Measurements from ENCODE around the gene GORASP1.

GORASP1 gene

DNA sequence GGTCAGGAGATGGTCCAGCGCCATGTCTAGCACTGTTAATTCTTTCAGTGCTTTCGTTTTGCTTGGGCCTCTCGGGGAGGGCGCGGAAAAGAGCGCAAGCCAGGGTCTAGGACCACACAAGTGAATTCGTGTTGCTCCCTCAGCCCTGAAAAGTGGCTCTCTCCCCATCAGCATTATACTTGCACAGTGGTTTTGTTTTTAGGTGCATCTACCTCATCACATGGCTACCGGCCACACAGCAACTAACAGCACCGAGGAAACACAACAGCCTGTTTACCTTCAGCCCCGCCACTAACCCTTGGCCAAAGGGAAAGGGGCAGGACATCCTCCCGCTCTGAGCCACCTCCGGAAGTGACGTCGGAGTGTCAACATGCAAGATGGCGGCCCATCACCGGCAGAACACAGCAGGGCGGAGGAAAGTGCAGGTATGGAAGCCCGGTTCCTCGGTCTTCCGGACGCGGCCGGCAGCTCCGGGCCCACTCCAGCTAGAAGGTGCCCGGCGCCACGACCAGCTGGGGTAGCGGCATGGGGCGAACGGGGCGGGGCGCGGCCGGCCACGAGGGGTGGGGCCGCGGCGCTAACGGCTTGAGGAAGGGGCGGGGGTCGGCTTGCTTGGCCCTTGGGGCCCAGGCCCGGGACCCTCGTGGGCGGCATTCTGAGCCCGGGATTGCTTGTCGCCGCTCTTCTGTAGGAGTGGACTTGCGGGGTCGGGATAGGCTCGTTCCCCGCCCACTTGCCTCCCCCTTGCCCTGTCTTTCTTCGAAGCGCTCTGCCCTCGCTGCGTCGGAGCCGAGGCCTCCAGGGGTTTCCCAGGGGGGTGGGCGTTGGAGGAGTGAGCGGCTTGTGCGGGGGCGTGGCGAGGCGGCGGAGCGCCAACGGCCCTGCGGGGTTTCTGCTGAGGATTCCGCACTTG lies 55.5 kb downstream of the GORASP1 start, which contains the start of the genes SCN11A and WDR48 (continued):
- TF ChIP-seq, protein P1, sequence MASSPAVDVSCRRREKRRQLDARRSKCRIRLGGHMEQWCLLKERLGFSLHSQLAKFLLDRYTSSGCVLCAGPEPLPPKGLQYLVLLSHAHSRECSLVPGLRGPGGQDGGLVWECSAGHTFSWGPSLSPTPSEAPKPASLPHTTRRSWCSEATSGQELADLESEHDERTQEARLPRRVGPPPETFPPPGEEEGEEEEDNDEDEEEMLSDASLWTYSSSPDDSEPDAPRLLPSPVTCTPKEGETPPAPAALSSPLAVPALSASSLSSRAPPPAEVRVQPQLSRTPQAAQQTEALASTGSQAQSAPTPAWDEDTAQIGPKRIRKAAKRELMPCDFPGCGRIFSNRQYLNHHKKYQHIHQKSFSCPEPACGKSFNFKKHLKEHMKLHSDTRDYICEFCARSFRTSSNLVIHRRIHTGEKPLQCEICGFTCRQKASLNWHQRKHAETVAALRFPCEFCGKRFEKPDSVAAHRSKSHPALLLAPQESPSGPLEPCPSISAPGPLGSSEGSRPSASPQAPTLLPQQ (tag by site-specific recombination; IDR thresholded peaks at IDR 0.05) = peak; percentile 73
- TF ChIP-seq ZNF140 (tag by site-specific recombination; IDR thresholded peaks at IDR 0.05) (no peak), SCRT2 (tag by site-specific recombination; IDR thresholded peaks at IDR 0.05) (peak; percentile 71), ZNF292 (tag by site-specific recombination; IDR thresholded peaks at IDR 0.05; ENCODE audit: borderline replicate concordance, low read depth) (no peak), ZNF521 (tag by site-specific recombination; IDR thresholded peaks at IDR 0.05) (no peak), HOXC10 (CRISPR knock-in tag; IDR thresholded peaks at IDR 0.05) (no peak), ZNF654 (tag by site-specific recombination; IDR thresholded peaks at IDR 0.05; ENCODE audit: low read depth) (no peak), ZNF404 (tag by site-specific recombination; IDR thresholded peaks at IDR 0.05) (no peak), ZNF423 (tag by site-specific recombination; IDR thresholded peaks at IDR 0.05) (0 out of 2 replicates have a peak, but pooled peaks have one; percentile 45), ZFHX2 (tag by site-specific recombination; conservative IDR thresholded peaks at IDR 0.05) (peak; percentile 98), ZBTB1 (tag by site-specific recombination; IDR thresholded peaks at IDR 0.05) (no peak), GLIS1 (tag by site-specific recombination; IDR thresholded peaks at IDR 0.05) (peak; percentile 77; the same call in 1 of the 2 replicates), HIC1 (tag by site-specific recombination; IDR thresholded peaks at IDR 0.05) (no peak), ZNF610 (tag by site-specific recombination; IDR thresholded peaks at IDR 0.05; ENCODE audit: borderline replicate concordance) (no peak; the same call in 1 of the 2 replicates), ZNF132 (tag by site-specific recombination; IDR thresholded peaks at IDR 0.05; ENCODE audit: borderline replicate concordance) (no peak), ZBTB26 (tag by site-specific recombination; optimal IDR thresholded peaks at IDR 0.05) (peak; percentile 31), SP2 (tag by site-specific recombination; IDR thresholded peaks at IDR 0.05) (peak; percentile 71), ZNF501 (tag by site-specific recombination; IDR thresholded peaks at IDR 0.05) (peak; percentile 56; the same call in 1 of the 2 replicates), EGR2 (tag by site-specific recombination; IDR thresholded peaks at IDR 0.05; ENCODE audit: low read depth) (peak; percentile 96), ZNF335 (tag by site-specific recombination; conservative IDR thresholded peaks at IDR 0.05) (peak; percentile 43; the same call in 1 of the 2 replicates), HOXD13 (CRISPR knock-in tag; IDR thresholded peaks at IDR 0.05; ENCODE audit: borderline replicate concordance) (no peak; the same call in 1 of the 2 replicates), WT1 (tag by site-specific recombination; IDR thresholded peaks at IDR 0.05) (no peak), ZNF677 (tag by site-specific recombination; IDR thresholded peaks at IDR 0.05) (no peak)
- TF ChIP-seq, protein P2, sequence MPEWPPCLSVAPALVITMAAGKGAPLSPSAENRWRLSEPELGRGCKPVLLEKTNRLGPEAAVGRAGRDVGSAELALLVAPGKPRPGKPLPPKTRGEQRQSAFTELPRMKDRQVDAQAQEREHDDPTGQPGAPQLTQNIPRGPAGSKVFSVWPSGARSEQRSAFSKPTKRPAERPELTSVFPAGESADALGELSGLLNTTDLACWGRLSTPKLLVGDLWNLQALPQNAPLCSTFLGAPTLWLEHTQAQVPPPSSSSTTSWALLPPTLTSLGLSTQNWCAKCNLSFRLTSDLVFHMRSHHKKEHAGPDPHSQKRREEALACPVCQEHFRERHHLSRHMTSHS (tag by site-specific recombination; IDR thresholded peaks at IDR 0.05) = no peak
